Loucy (cell line): Measurements from ENCODE around the gene WSCD1.

Experiments
- H2AFZ ChIP-seq: fragments of 200-600 bp; sonication (generic); 2 replicates; pipeline ENCODE4 v1.6.0; 2016; ENCODE audit warnings: antibody characterized with exemption, mild to moderate bottlenecking, low read length, moderate library complexity
- H3F3A ChIP-seq: fragments of 200-600 bp; 2 replicates; pipeline ENCODE4 v1.6.0; 2016; ENCODE audit warnings: antibody characterized with exemption, low read depth, mild to moderate bottlenecking
- H3K27me3 ChIP-seq: fragments of 200-600 bp; sonication (generic); 2 replicates; pipeline ENCODE4 v1.6.1; 2014; ENCODE audit warnings: low read length, mild to moderate bottlenecking; ENCODE audit not compliant: insufficient read depth, poor library complexity, severe bottlenecking
- H3K36me3 ChIP-seq: fragments of 200-600 bp; sonication (generic); 2 replicates; pipeline ENCODE4 v1.6.1; 2016; ENCODE audit warnings: low read length; ENCODE audit not compliant: insufficient read depth
- H3K4me1 ChIP-seq: fragments of 200-600 bp; sonication (generic); 2 replicates; pipeline ENCODE4 v1.5.1; 2014; ENCODE audit warnings: low read length, mild to moderate bottlenecking; ENCODE audit not compliant: insufficient read depth, poor library complexity, severe bottlenecking
- H3K4me2 ChIP-seq: fragments of 200-600 bp; sonication (generic); 2 replicates; pipeline ENCODE4 v1.6.0; 2014; ENCODE audit warnings: antibody characterized with exemption, low read length, low read depth, mild to moderate bottlenecking; ENCODE audit not compliant: poor library complexity, severe bottlenecking
- H3K4me3 ChIP-seq: fragments of 200-600 bp; sonication (generic); 2 replicates; pipeline ENCODE4 v1.5.1; 2014; ENCODE audit warnings: low read length, mild to moderate bottlenecking, mixed read lengths; ENCODE audit not compliant: poor library complexity, severe bottlenecking
- H3K79me2 ChIP-seq: fragments of 200-600 bp; sonication (generic); 2 replicates; pipeline ENCODE4 v1.6.1; 2014; ENCODE audit warnings: low read length; ENCODE audit not compliant: insufficient read depth
- H3K9ac ChIP-seq: fragments of 200-600 bp; sonication (generic); 2 replicates; pipeline ENCODE4 v1.6.0; 2014; ENCODE audit warnings: mild to moderate bottlenecking, low read depth, low read length, moderate library complexity; ENCODE audit not compliant: poor library complexity, severe bottlenecking
- H3K9me2 ChIP-seq: fragments of 200-600 bp; sonication (generic); replicated peaks from 2 replicates; pipeline ENCODE4 v1.6.1; 2016; ENCODE audit warnings: low read depth, low read length, mixed read lengths
- H3K9me3 ChIP-seq: fragments of 200-600 bp; sonication (generic); 2 replicates; pipeline ENCODE4 v1.6.1; 2014; ENCODE audit warnings: mild to moderate bottlenecking, antibody characterized with exemption, low read length, low read depth; ENCODE audit not compliant: insufficient read depth
- H4K20me1 ChIP-seq: fragments of 200-600 bp; sonication (generic); 2 replicates; pipeline ENCODE4 v1.6.0; 2014; ENCODE audit warnings: antibody characterized with exemption, low read length, mild to moderate bottlenecking; ENCODE audit not compliant: insufficient read depth, poor library complexity, severe bottlenecking
- EZH2phosphoT487 ChIP-seq: fragments of 200-600 bp; IDR thresholded peaks from 2 replicates; pipeline ENCODE4 v1.6.1; 2018; ENCODE audit warnings: antibody characterized with exemption, mild to moderate bottlenecking, moderate library complexity, borderline replicate concordance
- TF ChIP-seq, protein P1 (sequence below): fragments of 200-600 bp; sonication (generic); conservative IDR thresholded peaks from 2 replicates; pipeline ENCODE4 v1.5.1; 2014; ENCODE audit warnings: mild to moderate bottlenecking, antibody characterized with exemption, low read length

Gene WSCD1

DNA sequence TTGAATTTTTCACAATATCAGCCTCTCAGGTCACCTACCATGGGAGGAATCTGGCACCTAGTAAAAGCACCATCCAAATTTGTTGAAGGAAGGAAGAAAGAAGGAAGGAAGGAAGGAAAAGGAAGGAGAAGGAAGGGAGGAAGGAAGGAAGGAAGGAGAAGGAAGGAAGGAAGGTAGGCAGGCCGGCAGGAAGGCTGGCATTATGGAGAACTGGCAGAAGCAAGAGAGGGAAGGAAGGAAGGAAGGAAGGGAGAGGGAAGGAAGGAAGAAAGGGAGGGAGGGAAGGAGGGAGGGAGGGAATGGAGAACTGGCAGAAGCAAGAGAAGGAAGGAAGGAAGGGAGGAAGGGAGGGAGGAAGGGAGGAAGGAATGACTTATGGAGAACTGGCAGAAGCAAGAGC, 24.3 kb downstream of the WSCD1 start:
- Histone ChIP-seq H3K4me1 (no peaks in the 10 kb centered on the region), H3F3A (no peaks in the 10 kb centered on the region), H3K36me3 (no peaks in the 10 kb centered on the region), H4K20me1 (no peaks in the 10 kb centered on the region), H3K79me2 (no peaks in the 10 kb centered on the region), H3K9ac (no peak overlapping the region), H3K27me3 (no peaks in the 10 kb centered on the region), H3K9me3 (peaks cover 17% of the 10 kb centered on the region; the same call in 1 of the 2 replicates), H3K9me2 (no peaks in the 10 kb centered on the region), H3K4me3 (no peak overlapping the region), H2AFZ (no peak overlapping the region), H3K4me2 (no peak overlapping the region)
- TF ChIP-seq, protein P1, sequence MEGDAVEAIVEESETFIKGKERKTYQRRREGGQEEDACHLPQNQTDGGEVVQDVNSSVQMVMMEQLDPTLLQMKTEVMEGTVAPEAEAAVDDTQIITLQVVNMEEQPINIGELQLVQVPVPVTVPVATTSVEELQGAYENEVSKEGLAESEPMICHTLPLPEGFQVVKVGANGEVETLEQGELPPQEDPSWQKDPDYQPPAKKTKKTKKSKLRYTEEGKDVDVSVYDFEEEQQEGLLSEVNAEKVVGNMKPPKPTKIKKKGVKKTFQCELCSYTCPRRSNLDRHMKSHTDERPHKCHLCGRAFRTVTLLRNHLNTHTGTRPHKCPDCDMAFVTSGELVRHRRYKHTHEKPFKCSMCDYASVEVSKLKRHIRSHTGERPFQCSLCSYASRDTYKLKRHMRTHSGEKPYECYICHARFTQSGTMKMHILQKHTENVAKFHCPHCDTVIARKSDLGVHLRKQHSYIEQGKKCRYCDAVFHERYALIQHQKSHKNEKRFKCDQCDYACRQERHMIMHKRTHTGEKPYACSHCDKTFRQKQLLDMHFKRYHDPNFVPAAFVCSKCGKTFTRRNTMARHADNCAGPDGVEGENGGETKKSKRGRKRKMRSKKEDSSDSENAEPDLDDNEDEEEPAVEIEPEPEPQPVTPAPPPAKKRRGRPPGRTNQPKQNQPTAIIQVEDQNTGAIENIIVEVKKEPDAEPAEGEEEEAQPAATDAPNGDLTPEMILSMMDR = no peak
- TF ChIP-seq EZH2phosphoT487 = no peak

DNA sequence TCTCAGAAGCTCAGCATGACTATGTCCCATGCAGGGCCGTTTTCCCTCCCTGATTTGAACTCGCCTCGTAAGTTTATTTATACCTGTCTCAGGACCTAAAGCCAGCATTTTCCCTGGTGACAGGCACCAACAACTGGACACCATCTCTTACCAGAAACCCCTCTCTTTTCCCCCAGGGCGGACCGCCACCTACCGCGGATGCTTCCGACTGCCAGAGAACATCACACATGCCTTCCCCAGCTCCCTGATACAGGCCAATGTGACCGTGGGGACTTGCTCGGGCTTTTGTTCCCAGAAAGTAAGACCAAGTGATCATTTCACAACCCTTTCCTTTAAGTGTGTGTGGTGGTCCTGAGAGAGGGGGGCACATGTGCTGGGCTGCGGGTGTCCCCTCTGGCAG, 24.7 kb downstream of the WSCD1 start:
- peaks cover 20% of the 10 kb centered on the region; the same call in 1 of the 2 replicates for H3K9me3 ChIP-seq
- no peak overlapping the region for H3K4me2 ChIP-seq
- no peaks in the 10 kb centered on the region for H3F3A ChIP-seq
- no peak overlapping the region for H2AFZ ChIP-seq
- no peaks in the 10 kb centered on the region for H3K36me3 ChIP-seq
- no peaks in the 10 kb centered on the region for H3K9me2 ChIP-seq
- no peaks in the 10 kb centered on the region for H3K4me1 ChIP-seq
- no peak overlapping the region for H3K9ac ChIP-seq
- H4K20me1 ChIP-seq = no peaks in the 10 kb centered on the region
- no peak overlapping the region for H3K4me3 ChIP-seq
- TF ChIP-seq EZH2phosphoT487 = no peak
- TF ChIP-seq, protein P1 = no peak
- no peaks in the 10 kb centered on the region for H3K79me2 ChIP-seq
- H3K27me3 ChIP-seq = no peaks in the 10 kb centered on the region

DNA sequence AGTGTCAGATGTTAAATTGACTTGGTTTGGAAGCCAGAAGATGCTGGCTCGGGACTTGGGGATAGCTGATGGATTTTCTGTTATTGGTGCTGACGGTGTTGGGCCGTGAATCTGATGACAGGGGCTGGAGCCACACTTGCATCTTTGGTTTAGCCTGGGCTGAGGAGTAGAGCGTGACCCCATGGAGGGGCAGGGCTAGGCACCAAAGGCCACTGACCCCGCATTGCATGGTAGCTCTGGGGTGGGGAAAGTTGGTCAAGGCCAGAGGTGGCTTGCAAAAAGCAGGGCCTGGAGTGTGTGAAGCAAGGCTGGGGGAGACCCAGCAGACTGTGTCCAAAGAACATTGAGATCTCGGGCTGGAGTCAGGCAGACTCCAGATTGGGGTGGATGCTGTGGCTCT, 25.3 kb downstream of the WSCD1 start:
- Histone ChIP-seq H3K4me3 (no peak overlapping the region), H3K79me2 (no peaks in the 10 kb centered on the region), H3K4me1 (no peaks in the 10 kb centered on the region), H3K9me2 (no peaks in the 10 kb centered on the region), H3K36me3 (no peaks in the 10 kb centered on the region), H3K27me3 (no peaks in the 10 kb centered on the region), H4K20me1 (no peaks in the 10 kb centered on the region), H3K9ac (no peak overlapping the region), H2AFZ (no peak overlapping the region), H3F3A (no peaks in the 10 kb centered on the region), H3K4me2 (no peak overlapping the region), H3K9me3 (peaks cover 22% of the 10 kb centered on the region; the same call in 1 of the 2 replicates)
- no peak for TF ChIP-seq EZH2phosphoT487

DNA sequence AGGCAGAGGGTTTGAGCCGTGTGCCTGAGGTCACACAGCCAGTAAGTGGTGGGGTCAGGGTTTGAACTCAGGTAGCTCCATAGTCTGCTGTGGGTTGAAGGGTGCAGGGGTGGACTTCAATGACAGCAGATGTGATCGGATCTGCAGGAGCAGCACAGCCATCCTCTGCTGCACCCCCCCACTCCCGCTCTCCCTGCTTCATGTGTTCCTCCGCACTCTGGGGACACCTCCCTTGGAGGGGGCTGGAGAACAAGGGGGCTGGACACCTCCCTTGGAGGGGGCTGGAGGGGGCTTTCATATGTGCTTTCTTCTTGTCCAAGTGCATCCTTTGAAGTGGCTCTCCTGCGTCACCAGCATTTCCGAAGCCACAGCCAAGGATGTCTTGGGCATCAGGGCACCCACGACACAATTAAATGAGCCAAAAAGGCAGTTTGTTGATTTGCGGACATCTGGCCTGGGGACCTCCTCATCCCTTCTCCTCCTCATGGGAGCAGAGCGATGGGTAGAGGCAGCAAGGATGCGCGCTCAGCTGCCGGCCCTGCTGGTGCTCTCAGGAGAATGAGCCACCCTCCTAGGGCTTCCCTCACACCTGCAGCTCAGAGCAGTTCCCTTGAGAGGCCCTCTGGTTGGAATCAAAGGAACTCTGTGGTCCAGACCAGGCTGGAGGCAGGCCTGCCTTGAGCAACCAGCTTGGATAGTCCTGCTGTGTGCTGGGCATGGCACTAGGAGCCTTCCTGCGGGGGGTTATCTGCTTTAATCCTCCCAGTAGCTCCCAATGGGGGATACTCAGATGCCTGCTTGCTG, 26.2 kb downstream of the WSCD1 start:
- H3K9ac ChIP-seq = no peak overlapping the region
- H3K4me2 ChIP-seq = no peak overlapping the region
- H3F3A ChIP-seq = no peaks in the 10 kb centered on the region
- no peaks in the 10 kb centered on the region for H3K79me2 ChIP-seq
- no peaks in the 10 kb centered on the region for H3K36me3 ChIP-seq
- no peak overlapping the region for H2AFZ ChIP-seq
- no peaks in the 10 kb centered on the region for H3K4me1 ChIP-seq
- H3K4me3 ChIP-seq = no peak overlapping the region
- H3K9me2 ChIP-seq = no peaks in the 10 kb centered on the region
- H3K27me3 ChIP-seq = no peaks in the 10 kb centered on the region
- peaks cover 22% of the 10 kb centered on the region; the same call in 1 of the 2 replicates for H3K9me3 ChIP-seq
- H4K20me1 ChIP-seq = no peaks in the 10 kb centered on the region
- TF ChIP-seq EZH2phosphoT487 = no peak
- TF ChIP-seq, protein P1 = no peak
